Activated naive CD4-positive, alpha-beta T cell treated with anti-CD3 and anti-CD28 coated beads, Interleukin-2, amount 50 U/mL, for 72 hours (primary cell): ENCODE measurements around the gene C9orf78. TPM values are rescaled to one million over a fixed set of nuclear protein-coding genes. Genes with fewer than 3 reads are reported as not detected.

Source experiments
- ATAC-seq, 2 donors: fragments of 150-1000 bp; cut with Tn5 transposase; 2 replicates each; pipeline ENCODE4 v1.10.0; 2021; ENCODE audit warnings: mild to moderate bottlenecking in 2 of 2, moderate library complexity in 2 of 2
- DNase-seq, 2 donors: peaks; one replicate each; pipeline ENCODE4 v3.0.0; 2021 to 2022; ENCODE audit warnings: low spot score in 2 of 2
- H3K27ac Mint-ChIP-seq, 2 donors: one replicate each; pipeline ENCODE4 v1.8.0; 2022; ENCODE audit warnings: mild to moderate bottlenecking in 2 of 2, mixed read lengths in 2 of 2
- H3K36me3 Mint-ChIP-seq, 2 donors: one replicate each; pipeline ENCODE4 v1.8.0; 2022; ENCODE audit warnings: mixed read lengths in 2 of 2
- H3K9me3 Mint-ChIP-seq, 2 donors: one replicate each; pipeline ENCODE4 v1.8.0; 2022; ENCODE audit warnings: mixed read lengths in 2 of 2
- total RNA-seq, 2 donors: library from RNA; stranded (reverse); gene quantifications; one replicate each; pipeline ENCODE4 v1.2.3, GENCODE V29; 2022

Gene C9orf78
- total RNA-seq, 2 donors from 2014 or later, result 43.9 to 58.4 TPM

DNA sequence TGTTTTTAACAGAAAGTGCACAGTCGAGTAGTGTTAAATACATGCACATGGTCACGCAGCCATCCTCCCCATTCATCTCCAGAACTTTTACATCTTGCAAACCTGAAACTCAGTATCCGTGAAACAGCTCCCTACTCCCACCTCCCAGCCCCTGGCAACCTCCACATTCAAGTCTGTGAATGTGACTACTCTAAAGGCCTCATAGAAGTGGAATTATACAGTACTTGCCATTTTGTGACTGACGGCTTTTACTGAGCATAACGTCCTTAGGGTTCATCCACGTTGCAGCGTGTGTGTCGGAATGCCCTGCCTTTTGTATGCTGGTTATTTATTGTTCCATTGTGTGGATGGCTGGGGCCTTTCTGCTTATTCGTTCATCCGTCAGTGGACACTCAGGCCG lies 36.0 kb upstream of the C9orf78 start:
- ATAC-seq (no peak), DNase-seq (no peak)
- no peaks in the 10 kb centered on the region for H3K9me3 Mint-ChIP-seq
- peaks cover 20 to 23% of the 10 kb centered on the region in 2 donors for H3K36me3 Mint-ChIP-seq
- H3K27ac Mint-ChIP-seq, result peak overlapping the region; percentile 51 to 94

DNA sequence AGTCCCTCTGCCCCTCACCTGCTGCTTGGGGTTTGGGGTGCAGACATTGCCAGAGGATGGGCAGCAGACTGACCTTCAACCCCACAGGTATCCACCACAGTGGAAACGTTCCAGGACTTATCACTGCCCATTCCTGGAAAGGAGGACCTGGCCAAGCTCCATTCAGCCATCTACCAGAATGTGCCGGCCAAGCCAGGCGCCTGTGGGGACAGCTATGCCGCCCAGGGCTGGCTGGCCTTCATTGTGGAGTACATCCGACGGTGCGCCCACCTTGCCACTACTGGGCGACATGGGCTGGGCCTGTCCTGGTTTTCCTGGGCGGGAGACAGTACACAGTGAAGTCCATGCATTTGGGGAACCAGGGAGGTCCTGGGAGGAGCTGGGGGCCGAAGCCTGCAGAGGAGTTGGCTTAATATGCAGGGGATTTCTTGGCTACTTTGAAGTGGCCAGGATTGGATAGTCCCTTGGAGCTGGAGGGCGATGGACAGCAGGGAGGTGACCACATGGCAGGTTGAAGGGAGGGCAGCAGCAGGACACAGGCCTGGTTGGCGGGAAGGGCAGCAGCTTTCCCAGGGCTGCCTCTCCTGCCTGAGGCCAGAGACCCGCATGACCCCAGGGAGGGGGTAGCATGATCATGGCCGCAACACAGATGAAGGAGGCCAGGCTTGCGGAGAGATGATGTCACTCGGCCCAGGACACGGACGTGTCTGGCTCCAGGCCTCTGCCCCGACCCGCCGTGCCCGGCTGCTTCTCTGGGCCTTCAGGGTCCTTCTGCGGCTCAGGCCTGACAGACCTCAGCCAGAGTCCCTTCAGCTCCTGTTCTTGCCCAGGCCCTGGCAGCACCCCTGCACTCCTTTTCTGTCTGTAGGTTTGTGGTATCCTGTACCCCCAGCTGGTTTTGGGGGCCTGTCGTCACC lies 34.8 kb upstream of the C9orf78 start:
- ATAC-seq (no peak), DNase-seq (no peak)
- Mint-ChIP-seq H3K9me3 (no peaks in the 10 kb centered on the region), H3K36me3 (peaks cover 28 to 30% of the 10 kb centered on the region in 2 donors), H3K27ac (peak overlapping the region; percentile 79 to 94)

DNA sequence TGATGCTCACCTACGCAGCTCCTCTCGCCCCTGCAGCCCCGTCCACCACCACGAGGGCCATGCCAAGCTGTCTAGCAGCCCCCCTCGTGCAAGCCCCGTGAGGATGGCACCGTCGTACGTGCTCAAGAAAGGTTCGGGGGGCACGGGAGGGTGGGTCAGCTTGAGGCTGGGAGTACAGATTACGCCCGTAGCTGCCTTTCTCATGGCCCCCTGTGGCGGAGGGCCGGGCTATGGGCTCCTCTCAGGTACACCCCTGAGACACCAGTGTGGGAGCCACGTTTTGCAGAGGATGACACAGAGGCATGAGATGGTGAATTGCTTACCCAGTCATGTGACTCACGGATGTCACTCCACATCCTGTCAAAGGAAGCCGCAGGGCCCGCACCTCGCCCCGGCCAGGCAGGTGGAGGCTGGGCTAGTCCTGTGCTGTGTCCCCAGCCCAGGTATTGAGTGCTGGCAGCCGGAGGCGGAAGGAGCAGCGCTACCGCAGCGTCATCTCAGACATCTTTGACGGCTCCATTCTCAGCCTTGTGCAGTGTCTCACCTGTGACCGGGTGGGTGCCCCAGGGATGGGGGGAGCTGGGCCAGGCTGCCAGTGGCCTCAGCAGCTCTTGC lies 33.9 kb upstream of the C9orf78 start:
- Mint-ChIP-seq H3K36me3 (peaks cover 31 to 32% of the 10 kb centered on the region in 2 donors), H3K9me3 (no peaks in the 10 kb centered on the region), H3K27ac (peak overlapping the region; percentile 79 to 94)
- DNase-seq (peak; percentile 76 to 90), ATAC-seq (peak; percentile 83 to 91)

DNA sequence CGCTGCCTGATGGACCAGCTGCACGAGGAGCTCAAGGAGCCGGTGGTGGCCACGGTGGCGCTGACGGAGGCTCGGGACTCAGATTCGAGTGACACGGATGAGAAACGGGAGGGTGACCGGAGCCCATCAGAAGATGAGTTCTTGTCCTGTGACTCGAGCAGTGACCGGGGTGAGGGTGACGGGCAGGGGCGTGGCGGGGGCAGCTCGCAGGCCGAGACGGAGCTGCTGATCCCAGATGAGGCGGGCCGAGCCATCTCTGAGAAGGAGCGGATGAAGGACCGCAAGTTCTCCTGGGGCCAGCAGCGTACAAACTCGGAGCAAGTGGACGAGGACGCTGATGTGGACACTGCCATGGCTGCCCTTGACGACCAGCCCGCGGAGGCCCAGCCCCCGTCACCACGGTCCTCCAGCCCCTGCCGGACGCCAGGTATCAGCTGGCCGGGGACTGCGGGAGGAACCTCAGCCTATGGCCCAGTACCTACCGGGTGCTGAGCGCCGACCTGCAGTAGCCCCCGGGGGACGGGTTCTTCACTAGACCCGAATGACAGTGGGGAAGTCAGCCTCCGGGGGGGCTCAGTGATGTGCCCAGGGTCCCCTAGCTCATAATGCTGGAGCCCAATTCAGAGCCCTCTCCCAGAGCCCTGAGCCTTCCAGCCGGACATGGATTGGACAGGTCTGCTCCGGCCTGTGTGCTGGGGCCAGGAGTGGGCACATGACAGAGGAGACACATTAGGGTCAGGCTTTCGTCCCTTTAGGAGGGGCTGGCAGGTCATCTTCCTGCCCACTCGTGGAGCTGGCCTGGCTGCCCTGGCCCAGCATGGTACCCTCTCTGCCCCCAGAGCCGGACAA lies 33.2 kb upstream of the C9orf78 start:
- ATAC-seq (no peak), DNase-seq (no peak)
- peak overlapping the region; percentile 89 to 94 for H3K27ac Mint-ChIP-seq
- H3K36me3 Mint-ChIP-seq, result peaks cover 29 to 39% of the 10 kb centered on the region in 2 donors
- no peaks in the 10 kb centered on the region for H3K9me3 Mint-ChIP-seq

DNA sequence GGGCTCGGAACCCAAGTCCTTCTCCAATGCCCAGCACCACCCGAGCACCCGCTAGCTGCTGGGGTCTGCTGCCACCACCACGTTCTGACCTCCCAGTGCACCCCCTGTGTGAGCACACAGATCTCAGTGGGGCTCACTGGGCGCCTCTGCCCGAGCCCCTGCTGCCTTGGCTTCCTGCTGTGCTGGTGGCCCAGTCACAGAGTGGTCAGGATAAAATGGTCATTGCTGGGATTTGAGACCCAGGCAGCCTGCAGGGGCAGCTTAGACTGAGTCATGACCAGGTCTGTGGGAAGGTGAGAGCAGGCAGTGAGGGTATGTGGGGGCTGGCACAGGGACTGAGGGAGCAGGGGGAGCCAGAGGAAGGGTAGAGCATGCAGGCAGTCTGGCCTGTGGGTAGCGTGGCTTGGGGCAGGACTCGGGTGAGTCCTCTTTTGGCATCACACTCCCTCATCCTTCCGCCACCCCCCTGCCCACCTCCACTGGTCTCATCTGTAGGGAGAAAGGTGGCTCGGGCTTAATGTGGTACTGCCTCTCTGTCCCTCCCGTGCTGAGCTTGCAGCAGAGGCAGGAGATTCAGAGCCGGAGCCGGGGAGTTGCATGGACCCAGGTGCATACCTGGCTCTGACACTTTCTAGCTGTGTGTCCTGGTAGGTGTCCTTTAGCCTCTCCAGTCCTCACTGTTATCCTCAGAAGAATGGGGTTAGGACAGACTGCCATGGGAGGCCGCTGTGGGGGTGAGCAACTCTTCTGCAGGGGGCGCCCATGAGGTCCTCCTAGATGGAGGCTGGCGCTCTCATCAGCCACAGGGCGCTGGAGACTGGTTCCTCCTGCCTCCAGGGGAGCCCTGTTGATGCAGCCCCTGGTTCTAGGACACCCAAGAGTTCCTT lies 32.3 kb upstream of the C9orf78 start:
- Mint-ChIP-seq H3K36me3 (peaks cover 31 to 42% of the 10 kb centered on the region in 2 donors), H3K9me3 (no peaks in the 10 kb centered on the region), H3K27ac (peak overlapping the region; percentile 89 to 94)
- ATAC-seq (peak in 1 of 2 donors; percentile 30), DNase-seq (no peak)

GRCh38 chr9:129866394-129867135 lies 31.5 kb upstream of the C9orf78 start:
- H3K9me3 Mint-ChIP-seq, result no peaks in the 10 kb centered on the region
- peaks cover 37 to 48% of the 10 kb centered on the region in 2 donors for H3K36me3 Mint-ChIP-seq
- peak; percentile 22 to 38 for ATAC-seq

GRCh38 chr9:129865668-129866320 lies 30.7 kb upstream of the C9orf78 start:
- Mint-ChIP-seq H3K9me3 (no peaks in the 10 kb centered on the region), H3K27ac (peak overlapping the region; percentile 89 to 94), H3K36me3 (peaks cover 33 to 42% of the 10 kb centered on the region in 2 donors)
- ATAC-seq (no peak), DNase-seq (no peak)

More at GRCh38 chr9:129866394-129867135, 31.5 kb upstream of the C9orf78 start:
- peak overlapping the region; percentile 89 to 94 for H3K27ac Mint-ChIP-seq
- no peak for DNase-seq

DNA sequence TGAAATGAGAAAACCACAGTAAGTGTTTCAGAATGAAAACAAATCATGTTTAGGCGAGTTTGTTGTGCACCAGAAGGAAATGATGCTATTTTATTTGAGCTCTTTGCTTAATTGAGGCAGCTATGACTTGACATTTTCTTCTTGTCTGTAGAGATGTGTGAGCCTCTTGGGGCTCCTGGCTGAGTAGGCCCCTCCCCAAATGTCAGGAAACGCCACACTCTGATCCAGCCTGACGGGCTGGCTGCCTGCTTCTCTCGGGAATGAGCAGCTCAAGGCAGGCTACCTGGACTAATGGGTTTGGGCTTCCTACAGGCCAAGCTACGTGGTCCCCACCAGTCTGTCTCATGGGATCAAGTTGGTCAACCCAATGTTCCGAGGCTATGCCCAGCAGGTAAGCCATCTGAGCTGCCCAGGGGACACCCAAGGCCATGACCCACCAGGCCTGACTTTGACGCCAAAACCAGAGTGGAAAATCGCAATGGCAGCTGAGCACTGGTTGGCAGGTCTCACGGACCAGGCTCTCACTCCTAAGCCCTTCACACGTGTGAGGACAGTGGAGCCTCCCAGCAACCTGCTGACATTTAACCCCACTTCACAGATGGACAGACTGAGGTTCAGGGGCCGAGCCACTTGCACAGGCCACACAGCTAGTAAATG lies 30.0 kb upstream of the C9orf78 start:
- ATAC-seq (peak in 1 of 2 donors; percentile 31), DNase-seq (no peak)
- peak overlapping the region; percentile 83 to 97 for H3K27ac Mint-ChIP-seq
- H3K36me3 Mint-ChIP-seq, result peaks cover 32 to 40% of the 10 kb centered on the region in 2 donors
- no peaks in the 10 kb centered on the region for H3K9me3 Mint-ChIP-seq

GRCh38 chr9:129863059-129863690 lies 28.1 kb upstream of the C9orf78 start:
- peak; percentile 77 to 80 for ATAC-seq
- Mint-ChIP-seq H3K27ac (peak overlapping the region; percentile 83 to 91), H3K9me3 (no peaks in the 10 kb centered on the region), H3K36me3 (peaks cover 32 to 35% of the 10 kb centered on the region in 2 donors)
- peak; percentile 70 to 80 for DNase-seq

GRCh38 chr9:129861447-129861827 lies 26.4 kb upstream of the C9orf78 start:
- Mint-ChIP-seq H3K36me3 (peaks cover 31 to 34% of the 10 kb centered on the region in 2 donors), H3K27ac (peak overlapping the region; percentile 34 to 85), H3K9me3 (no peaks in the 10 kb centered on the region)
- no peak for DNase-seq
- no peak for ATAC-seq

GRCh38 chr9:129860653-129861446 lies 25.8 kb upstream of the C9orf78 start:
- Mint-ChIP-seq H3K9me3 (no peaks in the 10 kb centered on the region), H3K27ac (peak overlapping the region; percentile 34 to 85), H3K36me3 (peaks cover 25 to 29% of the 10 kb centered on the region in 2 donors)
- ATAC-seq (peak; percentile 37 to 69), DNase-seq (no peak)

GRCh38 chr9:129858167-129858962 lies 23.3 kb upstream of the C9orf78 start:
- no peaks in the 10 kb centered on the region for H3K9me3 Mint-ChIP-seq
- DNase-seq (no peak), ATAC-seq (no peak)
- H3K36me3 Mint-ChIP-seq, result peaks cover 33 to 36% of the 10 kb centered on the region in 2 donors
- peak overlapping the region in 1 of 2 donors; percentile 54 for H3K27ac Mint-ChIP-seq
